ENCODE results near the gene TMEM171. TPM values are rescaled to one million over a fixed set of nuclear protein-coding genes. Genes with fewer than 3 reads are reported as not detected.

TMEM171 gene
- total RNA-seq, 1 donor: 8.0 TPM

- H3K79me2 ChIP-seq (ENCODE audit: insufficient read depth, low read length): no peaks in the 10 kb centered on the region
- no peak for TF ChIP-seq CTCF (IDR thresholded peaks at IDR 0.05; ENCODE audit: extremely low read depth, low read depth, low read length)
Measured at GRCh38 chr5:73158313-73158712, 37.9 kb downstream of the TMEM171 start.

GRCh38 chr5:73160239-73160671 is 39.9 kb downstream of the TMEM171 start:
- Histone ChIP-seq H3K79me2 (ENCODE audit: insufficient read depth, low read length) (no peaks in the 10 kb centered on the region), H3K36me3 (ENCODE audit: insufficient read depth, low read length) (no peaks in the 10 kb centered on the region), H4K20me1 (ENCODE audit: insufficient read depth, low read length) (no peaks in the 10 kb centered on the region), H3K27ac (ENCODE audit: low read depth, low read length) (no peak overlapping the region), H3K4me1 (ENCODE audit: insufficient read depth, low read length) (peaks cover 7% of the 10 kb centered on the region), H3K4me3 (ENCODE audit: insufficient read depth, low read length) (peak overlapping the region; percentile 17), H3K9me3 (ENCODE audit: low read depth, low read length) (no peaks in the 10 kb centered on the region), H2AFZ (ENCODE audit: low read length) (peak overlapping the region; percentile 40), H3K4me2 (ENCODE audit: insufficient read depth, low read length) (peak overlapping the region; percentile 61), H3K27me3 (ENCODE audit: insufficient read depth, low read length) (peaks cover 24% of the 10 kb centered on the region)
- no peak for TF ChIP-seq CTCF (IDR thresholded peaks at IDR 0.05; ENCODE audit: extremely low read depth, low read depth, low read length)
- peak; percentile 69 for DNase-seq (ENCODE audit: insufficient read length, low spot score, missing footprints)

More at GRCh38 chr5:73158313-73158712, 37.9 kb downstream of the TMEM171 start:
- Histone ChIP-seq H3K4me2 (ENCODE audit: insufficient read depth, low read length) (no peak overlapping the region), H3K4me1 (ENCODE audit: insufficient read depth, low read length) (peaks cover 7% of the 10 kb centered on the region), H3K27me3 (ENCODE audit: insufficient read depth, low read length) (peaks cover 7% of the 10 kb centered on the region), H3K27ac (ENCODE audit: low read depth, low read length) (no peak overlapping the region), H4K20me1 (ENCODE audit: insufficient read depth, low read length) (no peaks in the 10 kb centered on the region), H2AFZ (ENCODE audit: low read length) (no peak overlapping the region), H3K9me3 (ENCODE audit: low read depth, low read length) (no peaks in the 10 kb centered on the region), H3K4me3 (ENCODE audit: insufficient read depth, low read length) (no peak overlapping the region), H3K36me3 (ENCODE audit: insufficient read depth, low read length) (no peaks in the 10 kb centered on the region)
- no peak for DNase-seq (ENCODE audit: insufficient read length, low spot score, missing footprints)

- no peaks in the 10 kb centered on the region for H3K4me1 ChIP-seq (ENCODE audit: insufficient read depth, low read length)
- no peak overlapping the region for H3K4me3 ChIP-seq (ENCODE audit: insufficient read depth, low read length)
- TF ChIP-seq CTCF (IDR thresholded peaks at IDR 0.05; ENCODE audit: extremely low read depth, low read depth, low read length): peak; percentile 87
- H2AFZ ChIP-seq (ENCODE audit: low read length): no peak overlapping the region
- no peaks in the 10 kb centered on the region for H3K9me3 ChIP-seq (ENCODE audit: low read depth, low read length)
- no peak overlapping the region for H3K27ac ChIP-seq (ENCODE audit: low read depth, low read length)
- H4K20me1 ChIP-seq (ENCODE audit: insufficient read depth, low read length): no peaks in the 10 kb centered on the region
- no peak for DNase-seq (ENCODE audit: insufficient read length, low spot score, missing footprints)
- no peak overlapping the region for H3K4me2 ChIP-seq (ENCODE audit: insufficient read depth, low read length)
- peaks cover 45% of the 10 kb centered on the region for H3K27me3 ChIP-seq (ENCODE audit: insufficient read depth, low read length)
- no peaks in the 10 kb centered on the region for H3K36me3 ChIP-seq (ENCODE audit: insufficient read depth, low read length)
- H3K79me2 ChIP-seq (ENCODE audit: insufficient read depth, low read length): no peaks in the 10 kb centered on the region
Measured at GRCh38 chr5:73170522-73170921, 50.1 kb downstream of the TMEM171 start.

GRCh38 chr5:73171495-73171894 is 51.1 kb downstream of the TMEM171 start:
- TF ChIP-seq CTCF (IDR thresholded peaks at IDR 0.05; ENCODE audit: extremely low read depth, low read depth, low read length): no peak
- Histone ChIP-seq H2AFZ (ENCODE audit: low read length) (no peak overlapping the region), H3K4me2 (ENCODE audit: insufficient read depth, low read length) (no peak overlapping the region), H3K27ac (ENCODE audit: low read depth, low read length) (no peak overlapping the region), H3K9me3 (ENCODE audit: low read depth, low read length) (no peaks in the 10 kb centered on the region), H4K20me1 (ENCODE audit: insufficient read depth, low read length) (no peaks in the 10 kb centered on the region), H3K36me3 (ENCODE audit: insufficient read depth, low read length) (no peaks in the 10 kb centered on the region), H3K79me2 (ENCODE audit: insufficient read depth, low read length) (no peaks in the 10 kb centered on the region), H3K27me3 (ENCODE audit: insufficient read depth, low read length) (peaks cover 41% of the 10 kb centered on the region), H3K4me1 (ENCODE audit: insufficient read depth, low read length) (no peaks in the 10 kb centered on the region), H3K4me3 (ENCODE audit: insufficient read depth, low read length) (no peak overlapping the region)
- DNase-seq (ENCODE audit: insufficient read length, low spot score, missing footprints): no peak

All from osteoblast (primary cell).